HepG2 (cell line): ENCODE data around the gene RASA2. TPM values are rescaled to one million over a fixed set of nuclear protein-coding genes. Genes with fewer than 3 reads are reported as not detected.

Experiments used
- ADNP ChIP-seq: sonication (generic); formaldehyde crosslinking; IDR thresholded peaks from 2 replicates; pipeline ENCODE4 v1.4.0; 2020; ENCODE audit warnings: missing genetic modification reagents
- BCL6 ChIP-seq: IDR thresholded peaks from 2 replicates; pipeline ENCODE4 v1.6.1; 2016; ENCODE audit warnings: missing genetic modification reagents, missing compliant biosample characterization
- CTCF ChIP-seq: sonication (generic); formaldehyde crosslinking; IDR thresholded peaks from 2 replicates; pipeline ENCODE4 v1.5.0; 2020; ENCODE audit warnings: mild to moderate bottlenecking, missing genetic modification reagents, moderate library complexity
- FLYWCH1 ChIP-seq: sonication (generic); formaldehyde crosslinking; IDR thresholded peaks from 2 replicates; pipeline ENCODE4 v1.8.1; 2023; ENCODE audit warnings: mild to moderate bottlenecking, missing genetic modification reagents
- FOXA3 ChIP-seq: IDR thresholded peaks from 2 replicates; pipeline ENCODE4 v1.6.1; 2016; ENCODE audit warnings: missing genetic modification reagents, missing compliant biosample characterization
- FOXC1 ChIP-seq: sonication (generic); formaldehyde crosslinking; IDR thresholded peaks from 2 replicates; pipeline ENCODE4 v1.8.0; 2022; ENCODE audit warnings: mild to moderate bottlenecking, missing genetic modification reagents, borderline replicate concordance
- KLF12 ChIP-seq: sonication (generic); formaldehyde crosslinking; IDR thresholded peaks from 2 replicates; pipeline ENCODE4 v1.4.0; 2020; ENCODE audit warnings: missing genetic modification reagents, borderline replicate concordance
- KLF16 ChIP-seq, 2 experiments: sonication (generic) in 1 of 2; formaldehyde crosslinking in 1 of 2; IDR thresholded peaks; 2 replicates each; pipeline versions ENCODE4 v1.6.1 to v1.8.0; 2016 to 2023; ENCODE audit warnings: missing genetic modification reagents in 2 of 2, missing compliant biosample characterization in 1 of 2
- MBD4 ChIP-seq: IDR thresholded peaks from 2 replicates; pipeline ENCODE4 v1.6.1; 2012; ENCODE audit warnings: low read length, inconsistent platforms, borderline replicate concordance
- RAD21 ChIP-seq: fragments of 450-650 bp; formaldehyde crosslinking; IDR thresholded peaks from 2 replicates; pipeline ENCODE4 v1.5.0; 2020; ENCODE audit warnings: mild to moderate bottlenecking
- SMC3 ChIP-seq: IDR thresholded peaks from 2 replicates; pipeline ENCODE4 v1.6.1; 2011; ENCODE audit warnings: low read length, improper control_type of control experiment
- TEAD2 ChIP-seq: sonication (generic); formaldehyde crosslinking; IDR thresholded peaks from 2 replicates; pipeline ENCODE4 v1.9.0; 2021; ENCODE audit warnings: missing genetic modification reagents
- ZFYVE20 ChIP-seq: sonication (generic); formaldehyde crosslinking; IDR thresholded peaks from 2 replicates; pipeline ENCODE4 v1.8.0; 2023; ENCODE audit warnings: low read depth, mild to moderate bottlenecking, moderate library complexity, missing genetic modification reagents, borderline replicate concordance
- ZGPAT ChIP-seq: IDR thresholded peaks from 2 replicates; pipeline ENCODE4 v1.6.1; 2016; ENCODE audit warnings: mild to moderate bottlenecking
- ZNF550 ChIP-seq: sonication (generic); formaldehyde crosslinking; IDR thresholded peaks from 2 replicates; pipeline ENCODE4 v1.4.0; 2020; ENCODE audit warnings: mild to moderate bottlenecking, missing genetic modification reagents, borderline replicate concordance
- ZNF605 ChIP-seq: sonication (generic); formaldehyde crosslinking; IDR thresholded peaks from 2 replicates; pipeline ENCODE4 v1.8.0; 2022; ENCODE audit warnings: mild to moderate bottlenecking, missing genetic modification reagents
- polyA plus RNA-seq, 8 experiments: library from polyadenylated mRNA; depleted of rRNA in 3 of 8; stranded (reverse) in 7 of 8; unstranded in 1 of 8; fragments of >200 nt; fragmentation: Illumina TruSeq in 4 of 8; extraction: Trizol in 4 of 8; gene quantifications; 2 replicates each; pipeline versions ENCODE4 v1.2.1 to v1.2.3, GENCODE V29; 2011 to 2016; ENCODE audit warnings: low read depth in 4 of 8, missing spikeins in 1 of 8, mixed read lengths in 1 of 8; ENCODE audit not compliant: insufficient read depth in 1 of 8
- total RNA-seq, 5 experiments: library from RNA; depleted of rRNA; stranded (reverse); fragments of >200 nt; fragmentation: Illumina TruSeq; extraction: Trizol; gene quantifications; 2 replicates each; pipeline ENCODE4 v1.2.3, GENCODE V29; 2016; ENCODE audit warnings: low read depth in 1 of 5
- TF ChIP-seq, protein P1 (sequence below): sonication (generic); formaldehyde crosslinking; IDR thresholded peaks from 2 replicates; pipeline ENCODE4 v1.4.0; 2020; ENCODE audit warnings: mild to moderate bottlenecking, missing genetic modification reagents
- TF ChIP-seq, protein P2 (sequence below): sonication (generic); formaldehyde crosslinking; IDR thresholded peaks from 2 replicates; pipeline ENCODE4 v1.5.0; 2020; ENCODE audit warnings: mild to moderate bottlenecking, missing genetic modification reagents

RASA2 gene
- total and polyA plus RNA-seq, 2 of the 13 experiments (the other 11 are each of a cell fraction or from before 2014, with no cell fraction given): 5.4 to 8.5 TPM

DNA sequence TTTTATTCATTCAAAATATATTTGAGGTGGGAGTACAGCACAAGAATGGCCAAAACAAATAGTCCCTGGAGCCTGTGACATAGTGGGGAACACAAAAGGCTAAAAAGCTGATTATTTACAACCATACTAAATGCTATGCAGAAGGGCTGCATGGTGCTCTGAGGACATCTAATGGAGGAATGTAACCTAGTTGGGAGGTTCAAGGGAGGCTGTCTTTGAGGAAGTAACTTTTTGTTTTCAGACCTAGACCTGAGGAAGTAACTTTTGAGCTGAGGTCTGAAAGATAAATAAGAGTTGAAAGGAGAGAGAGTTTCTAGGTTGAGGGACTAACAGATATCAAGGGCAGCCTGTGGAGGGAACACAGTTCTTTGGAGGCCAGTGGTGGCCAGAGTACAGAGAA, 34.8 kb upstream of the RASA2 start (continued):
- TF ChIP-seq FOXC1 (CRISPR knock-in tag): no peak
- peak; percentile 50 for TF ChIP-seq SMC3
- peak; percentile 84 for TF ChIP-seq CTCF (CRISPR knock-in tag)
- no peak for TF ChIP-seq TEAD2 (CRISPR knock-in tag)
- no peak for TF ChIP-seq ZGPAT
- TF ChIP-seq FOXA3 (CRISPR knock-in tag): peak; percentile 20; the same call in 1 of the 2 replicates
- TF ChIP-seq ZFYVE20 (CRISPR knock-in tag): no peak
- no peak for TF ChIP-seq ZNF550
- TF ChIP-seq KLF16 (CRISPR knock-in tag; IDR thresholded peaks at IDR 0.05): 0 out of 4 replicates have a peak, but pooled peaks of 1 of the 2 experiments have one; percentile 47
- peak; percentile 65 for TF ChIP-seq RAD21 (CRISPR knock-in tag)
- TF ChIP-seq, protein P1, sequence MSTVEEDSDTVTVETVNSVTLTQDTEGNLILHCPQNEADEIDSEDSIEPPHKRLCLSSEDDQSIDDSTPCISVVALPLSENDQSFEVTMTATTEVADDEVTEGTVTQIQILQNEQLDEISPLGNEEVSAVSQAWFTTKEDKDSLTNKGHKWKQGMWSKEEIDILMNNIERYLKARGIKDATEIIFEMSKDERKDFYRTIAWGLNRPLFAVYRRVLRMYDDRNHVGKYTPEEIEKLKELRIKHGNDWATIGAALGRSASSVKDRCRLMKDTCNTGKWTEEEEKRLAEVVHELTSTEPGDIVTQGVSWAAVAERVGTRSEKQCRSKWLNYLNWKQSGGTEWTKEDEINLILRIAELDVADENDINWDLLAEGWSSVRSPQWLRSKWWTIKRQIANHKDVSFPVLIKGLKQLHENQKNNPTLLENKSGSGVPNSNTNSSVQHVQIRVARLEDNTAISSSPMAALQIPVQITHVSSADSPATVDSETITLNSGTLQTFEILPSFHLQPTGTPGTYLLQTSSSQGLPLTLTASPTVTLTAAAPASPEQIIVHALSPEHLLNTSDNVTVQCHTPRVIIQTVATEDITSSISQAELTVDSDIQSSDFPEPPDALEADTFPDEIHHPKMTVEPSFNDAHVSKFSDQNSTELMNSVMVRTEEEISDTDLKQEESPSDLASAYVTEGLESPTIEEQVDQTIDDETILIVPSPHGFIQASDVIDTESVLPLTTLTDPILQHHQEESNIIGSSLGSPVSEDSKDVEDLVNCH: no peak
- no peak for TF ChIP-seq MBD4
- no peak for TF ChIP-seq ZNF605 (CRISPR knock-in tag)
- no peak for TF ChIP-seq FLYWCH1 (CRISPR knock-in tag)
- no peak for TF ChIP-seq ADNP (CRISPR knock-in tag)
- no peak for TF ChIP-seq KLF12 (CRISPR knock-in tag)
- 0 out of 2 replicates have a peak, but pooled peaks have one; percentile 19 for TF ChIP-seq BCL6 (CRISPR knock-in tag)
- TF ChIP-seq, protein P2, sequence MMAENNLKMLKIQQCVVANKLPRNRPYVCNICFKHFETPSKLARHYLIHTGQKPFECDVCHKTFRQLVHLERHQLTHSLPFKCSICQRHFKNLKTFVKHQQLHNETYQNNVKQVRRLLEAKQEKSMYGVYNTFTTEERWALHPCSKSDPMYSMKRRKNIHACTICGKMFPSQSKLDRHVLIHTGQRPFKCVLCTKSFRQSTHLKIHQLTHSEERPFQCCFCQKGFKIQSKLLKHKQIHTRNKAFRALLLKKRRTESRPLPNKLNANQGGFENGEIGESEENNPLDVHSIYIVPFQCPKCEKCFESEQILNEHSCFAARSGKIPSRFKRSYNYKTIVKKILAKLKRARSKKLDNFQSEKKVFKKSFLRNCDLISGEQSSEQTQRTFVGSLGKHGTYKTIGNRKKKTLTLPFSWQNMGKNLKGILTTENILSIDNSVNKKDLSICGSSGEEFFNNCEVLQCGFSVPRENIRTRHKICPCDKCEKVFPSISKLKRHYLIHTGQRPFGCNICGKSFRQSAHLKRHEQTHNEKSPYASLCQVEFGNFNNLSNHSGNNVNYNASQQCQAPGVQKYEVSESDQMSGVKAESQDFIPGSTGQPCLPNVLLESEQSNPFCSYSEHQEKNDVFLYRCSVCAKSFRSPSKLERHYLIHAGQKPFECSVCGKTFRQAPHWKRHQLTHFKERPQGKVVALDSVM (CRISPR knock-in tag): peak; percentile 30; the same call in 1 of the 2 replicates
